ENCODE data around the gene PDZD4.

The PDZD4 gene

GRCh38 chrX:153830640-153831428 lies 490 bp upstream of the PDZD4 start:
- DNase-seq (ENCODE audit: low read depth), result peak; percentile 38
- Histone ChIP-seq H3K9ac (ENCODE audit: low read length) (no peak overlapping the region), H3K27me3 (replicated peaks; ENCODE audit: control insufficient read depth, insufficient read depth, low read length) (peaks cover 50% of the 10 kb centered on the region)

GRCh38 chrX:153829549-153829798 lies 870 bp downstream of the PDZD4 start:
- Histone ChIP-seq H3K9me3 (ENCODE audit: control insufficient read depth, low read length) (peaks cover 3% of the 10 kb centered on the region), H3K9ac (ENCODE audit: low read length) (no peak overlapping the region), H3K36me3 (ENCODE audit: control insufficient read depth, insufficient read depth, low read length, severe bottlenecking) (no peaks in the 10 kb centered on the region), H3K4me1 (ENCODE audit: control insufficient read depth, insufficient read depth, low read length) (no peaks in the 10 kb centered on the region), H3K27me3 (replicated peaks; ENCODE audit: control insufficient read depth, insufficient read depth, low read length) (peaks cover 51% of the 10 kb centered on the region), H3K4me3 (ENCODE audit: low read length) (no peak overlapping the region)
- no peak for DNase-seq (ENCODE audit: low read depth)

More at GRCh38 chrX:153830640-153831428, 490 bp upstream of the PDZD4 start:
- H3K4me1 ChIP-seq (ENCODE audit: control insufficient read depth, insufficient read depth, low read length), result no peaks in the 10 kb centered on the region
- H3K36me3 ChIP-seq (ENCODE audit: control insufficient read depth, insufficient read depth, low read length, severe bottlenecking), result no peaks in the 10 kb centered on the region
- peaks cover 8% of the 10 kb centered on the region for H3K9me3 ChIP-seq (ENCODE audit: control insufficient read depth, low read length)
- no peak overlapping the region for H3K4me3 ChIP-seq (ENCODE audit: low read length)

GRCh38 chrX:153828723-153829548 lies 1.4 kb downstream of the PDZD4 start:
- H3K9ac ChIP-seq (ENCODE audit: low read length), result no peak overlapping the region
- no peaks in the 10 kb centered on the region for H3K36me3 ChIP-seq (ENCODE audit: control insufficient read depth, insufficient read depth, low read length, severe bottlenecking)
- no peak overlapping the region for H3K4me3 ChIP-seq (ENCODE audit: low read length)
- H3K4me1 ChIP-seq (ENCODE audit: control insufficient read depth, insufficient read depth, low read length), result no peaks in the 10 kb centered on the region
- DNase-seq (ENCODE audit: low read depth), result peak; percentile 11
- peaks cover 53% of the 10 kb centered on the region for H3K27me3 ChIP-seq (replicated peaks; ENCODE audit: control insufficient read depth, insufficient read depth, low read length)
- no peaks in the 10 kb centered on the region for H3K9me3 ChIP-seq (ENCODE audit: control insufficient read depth, low read length)

- Histone ChIP-seq H3K36me3 (ENCODE audit: control insufficient read depth, insufficient read depth, low read length, severe bottlenecking) (no peaks in the 10 kb centered on the region), H3K27me3 (replicated peaks; ENCODE audit: control insufficient read depth, insufficient read depth, low read length) (peaks cover 54% of the 10 kb centered on the region), H3K9me3 (ENCODE audit: control insufficient read depth, low read length) (no peaks in the 10 kb centered on the region), H3K4me3 (ENCODE audit: low read length) (no peak overlapping the region), H3K4me1 (ENCODE audit: control insufficient read depth, insufficient read depth, low read length) (no peaks in the 10 kb centered on the region), H3K9ac (ENCODE audit: low read length) (no peak overlapping the region)
- no peak for DNase-seq (ENCODE audit: low read depth)
Observed at GRCh38 chrX:153828308-153828707, 2.0 kb downstream of the PDZD4 start.

GRCh38 chrX:153827903-153828302 lies 2.4 kb downstream of the PDZD4 start:
- no peak overlapping the region for H3K9ac ChIP-seq (ENCODE audit: low read length)
- no peak for DNase-seq (ENCODE audit: low read depth)
- no peaks in the 10 kb centered on the region for H3K9me3 ChIP-seq (ENCODE audit: control insufficient read depth, low read length)

GRCh38 chrX:153827016-153827415 lies 3.3 kb downstream of the PDZD4 start:
- Histone ChIP-seq H3K9me3 (ENCODE audit: control insufficient read depth, low read length) (no peaks in the 10 kb centered on the region), H3K4me3 (ENCODE audit: low read length) (no peak overlapping the region), H3K4me1 (ENCODE audit: control insufficient read depth, insufficient read depth, low read length) (no peaks in the 10 kb centered on the region), H3K27me3 (replicated peaks; ENCODE audit: control insufficient read depth, insufficient read depth, low read length) (peaks cover 47% of the 10 kb centered on the region), H3K9ac (ENCODE audit: low read length) (no peak overlapping the region), H3K36me3 (ENCODE audit: control insufficient read depth, insufficient read depth, low read length, severe bottlenecking) (no peaks in the 10 kb centered on the region)
- DNase-seq (ENCODE audit: low read depth), result no peak

More at GRCh38 chrX:153827903-153828302, 2.4 kb downstream of the PDZD4 start:
- no peaks in the 10 kb centered on the region for H3K4me1 ChIP-seq (ENCODE audit: control insufficient read depth, insufficient read depth, low read length)
- no peaks in the 10 kb centered on the region for H3K36me3 ChIP-seq (ENCODE audit: control insufficient read depth, insufficient read depth, low read length, severe bottlenecking)
- H3K27me3 ChIP-seq (replicated peaks; ENCODE audit: control insufficient read depth, insufficient read depth, low read length), result peaks cover 50% of the 10 kb centered on the region
- no peak overlapping the region for H3K4me3 ChIP-seq (ENCODE audit: low read length)

- Histone ChIP-seq H3K9me3 (ENCODE audit: control insufficient read depth, low read length) (no peaks in the 10 kb centered on the region), H3K4me1 (ENCODE audit: control insufficient read depth, insufficient read depth, low read length) (no peaks in the 10 kb centered on the region), H3K27me3 (replicated peaks; ENCODE audit: control insufficient read depth, insufficient read depth, low read length) (peaks cover 52% of the 10 kb centered on the region), H3K4me3 (ENCODE audit: low read length) (no peak overlapping the region), H3K36me3 (ENCODE audit: control insufficient read depth, insufficient read depth, low read length, severe bottlenecking) (no peaks in the 10 kb centered on the region), H3K9ac (ENCODE audit: low read length) (no peak overlapping the region)
- no peak for DNase-seq (ENCODE audit: low read depth)
Observed at GRCh38 chrX:153825042-153825441, 5.3 kb downstream of the PDZD4 start.

- no peaks in the 10 kb centered on the region for H3K36me3 ChIP-seq (ENCODE audit: control insufficient read depth, insufficient read depth, low read length, severe bottlenecking)
- no peak for DNase-seq (ENCODE audit: low read depth)
- no peak overlapping the region for H3K4me3 ChIP-seq (ENCODE audit: low read length)
- H3K27me3 ChIP-seq (replicated peaks; ENCODE audit: control insufficient read depth, insufficient read depth, low read length), result peaks cover 58% of the 10 kb centered on the region
- no peaks in the 10 kb centered on the region for H3K4me1 ChIP-seq (ENCODE audit: control insufficient read depth, insufficient read depth, low read length)
- H3K9me3 ChIP-seq (ENCODE audit: control insufficient read depth, low read length), result no peaks in the 10 kb centered on the region
- H3K9ac ChIP-seq (ENCODE audit: low read length), result no peak overlapping the region
Observed at GRCh38 chrX:153824348-153824747, 6.0 kb downstream of the PDZD4 start.

- peaks cover 59% of the 10 kb centered on the region for H3K27me3 ChIP-seq (replicated peaks; ENCODE audit: control insufficient read depth, insufficient read depth, low read length)
- H3K36me3 ChIP-seq (ENCODE audit: control insufficient read depth, insufficient read depth, low read length, severe bottlenecking), result no peaks in the 10 kb centered on the region
- H3K4me3 ChIP-seq (ENCODE audit: low read length), result no peak overlapping the region
- H3K9ac ChIP-seq (ENCODE audit: low read length), result no peak overlapping the region
- no peaks in the 10 kb centered on the region for H3K9me3 ChIP-seq (ENCODE audit: control insufficient read depth, low read length)
- H3K4me1 ChIP-seq (ENCODE audit: control insufficient read depth, insufficient read depth, low read length), result no peaks in the 10 kb centered on the region
- DNase-seq (ENCODE audit: low read depth), result no peak
Observed at GRCh38 chrX:153821066-153821465, 9.3 kb downstream of the PDZD4 start.

GRCh38 chrX:153820601-153821000 lies 9.7 kb downstream of the PDZD4 start:
- peaks cover 56% of the 10 kb centered on the region for H3K27me3 ChIP-seq (replicated peaks; ENCODE audit: control insufficient read depth, insufficient read depth, low read length)
- no peaks in the 10 kb centered on the region for H3K9me3 ChIP-seq (ENCODE audit: control insufficient read depth, low read length)
- no peaks in the 10 kb centered on the region for H3K4me1 ChIP-seq (ENCODE audit: control insufficient read depth, insufficient read depth, low read length)
- no peak for DNase-seq (ENCODE audit: low read depth)
- H3K36me3 ChIP-seq (ENCODE audit: control insufficient read depth, insufficient read depth, low read length, severe bottlenecking), result no peaks in the 10 kb centered on the region
- no peak overlapping the region for H3K9ac ChIP-seq (ENCODE audit: low read length)
- no peak overlapping the region for H3K4me3 ChIP-seq (ENCODE audit: low read length)

GRCh38 chrX:153819384-153820040 lies 10.8 kb downstream of the PDZD4 start:
- Histone ChIP-seq H3K9me3 (ENCODE audit: control insufficient read depth, low read length) (no peaks in the 10 kb centered on the region), H3K4me3 (ENCODE audit: low read length) (peak overlapping the region; percentile 41), H3K4me1 (ENCODE audit: control insufficient read depth, insufficient read depth, low read length) (no peaks in the 10 kb centered on the region), H3K27me3 (replicated peaks; ENCODE audit: control insufficient read depth, insufficient read depth, low read length) (peaks cover 52% of the 10 kb centered on the region), H3K9ac (ENCODE audit: low read length) (no peak overlapping the region), H3K36me3 (ENCODE audit: control insufficient read depth, insufficient read depth, low read length, severe bottlenecking) (no peaks in the 10 kb centered on the region)
- no peak for DNase-seq (ENCODE audit: low read depth)
